Measurements from ENCODE around the gene ARMC12.

Gene ARMC12

DNA sequence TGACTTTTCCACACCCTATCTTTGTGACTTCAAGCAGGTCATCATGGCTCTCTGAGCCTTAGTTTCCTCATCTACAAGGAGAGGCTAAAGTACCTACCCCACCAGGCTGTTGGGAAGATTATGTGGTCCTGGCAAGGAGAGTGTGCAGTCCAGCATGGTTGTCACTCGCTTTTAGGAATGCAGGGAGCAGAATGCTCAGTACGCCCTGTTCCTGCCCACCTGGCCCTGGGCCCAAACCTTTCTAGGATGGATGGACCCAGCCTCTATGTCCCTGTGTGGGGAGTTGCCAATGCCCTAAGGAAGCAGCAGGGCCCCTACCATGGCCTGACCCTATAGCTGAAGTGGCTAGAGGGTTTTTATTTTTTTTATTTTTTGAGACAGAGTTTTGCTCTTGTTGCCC, 41.6 kb downstream of the ARMC12 start:
- no peak for DNase-seq

DNA sequence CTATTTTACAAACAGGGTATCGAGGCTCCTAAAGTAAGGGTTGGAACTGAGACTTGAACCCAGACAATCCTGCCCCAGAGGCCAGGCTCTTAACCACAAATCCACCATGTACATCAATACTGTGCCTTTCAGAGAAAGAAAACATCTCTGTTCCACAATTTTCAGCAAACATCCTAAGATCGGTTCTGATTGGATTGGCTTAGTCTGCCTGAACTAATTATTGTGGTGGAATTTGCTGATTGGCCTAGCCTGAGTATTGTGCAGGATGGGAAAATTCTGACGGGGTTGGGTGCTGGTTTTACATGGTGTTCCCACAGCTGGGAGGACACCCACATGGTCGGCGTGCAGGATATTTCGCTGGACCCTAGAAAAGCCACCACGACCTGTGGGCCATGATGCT, 43.9 kb downstream of the ARMC12 start, which contains the start of gene CLPSL1:
TSS of gene CLPSL1 (plus strand) at position 301 of the 400 bp plus-strand sequence. CDS start at position 393, 92 bp downstream.
- DNase-seq = no peak

DNA sequence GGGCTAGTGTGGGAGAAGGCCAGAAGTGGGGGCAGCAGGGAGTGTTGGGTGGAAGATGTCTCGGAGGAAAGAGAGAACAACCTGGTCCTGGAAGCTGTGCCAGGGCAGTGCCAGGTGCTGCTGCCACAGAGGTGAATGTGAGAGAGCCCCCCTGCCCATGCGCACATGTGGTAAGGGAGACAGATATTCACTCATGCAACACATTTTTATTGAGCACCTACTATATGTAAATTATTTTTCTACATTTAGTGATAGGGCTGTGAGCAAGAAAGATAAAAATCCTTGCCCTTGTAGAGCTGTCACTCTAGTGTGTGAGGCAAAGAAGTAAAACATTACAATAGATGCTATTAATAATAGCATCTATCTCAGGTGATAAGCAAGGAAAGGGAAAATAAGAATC, 44.5 kb downstream of the ARMC12 start:
- DNase-seq = no peak

DNA sequence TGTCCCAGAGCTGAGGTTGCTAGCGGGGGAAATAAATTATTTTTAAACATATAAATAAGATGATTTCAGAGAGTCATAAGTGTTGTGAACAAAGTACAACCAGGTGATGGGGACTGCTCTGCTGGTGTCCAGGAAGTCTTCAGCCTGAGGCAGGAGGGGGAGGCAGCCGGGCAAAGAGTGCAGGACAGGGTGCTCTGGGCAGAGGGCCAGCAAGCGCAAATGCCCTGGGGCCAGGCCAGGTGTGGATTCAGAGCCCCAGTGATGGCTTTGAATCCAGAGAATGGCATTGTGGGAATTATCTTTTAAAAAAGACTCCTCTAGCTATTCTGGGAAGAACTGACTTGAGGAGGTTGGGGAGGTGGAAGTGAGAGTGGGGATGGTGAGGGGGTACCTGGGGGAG, 45.6 kb downstream of the ARMC12 start:
- DNase-seq = no peak

DNA sequence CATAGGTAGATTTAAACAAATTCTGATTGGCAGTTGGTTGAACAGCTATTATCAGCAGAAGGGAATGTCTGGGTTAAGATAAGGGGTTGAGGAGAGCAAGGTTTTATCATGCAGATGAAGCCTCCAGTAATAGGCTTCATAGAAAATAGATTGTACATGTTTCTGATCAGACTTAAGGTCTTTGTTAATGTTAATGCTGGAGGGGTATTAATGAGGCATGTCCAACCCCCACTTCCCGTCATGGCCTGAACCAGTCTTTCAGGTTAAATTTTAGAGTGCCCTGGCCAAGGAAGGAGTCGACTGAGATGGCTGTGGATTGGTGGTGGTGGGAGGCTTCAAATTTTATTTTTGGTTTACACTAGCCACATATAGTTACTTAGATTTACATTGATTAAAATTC, 47.4 kb downstream of the ARMC12 start:
- DNase-seq = no peak

DNA sequence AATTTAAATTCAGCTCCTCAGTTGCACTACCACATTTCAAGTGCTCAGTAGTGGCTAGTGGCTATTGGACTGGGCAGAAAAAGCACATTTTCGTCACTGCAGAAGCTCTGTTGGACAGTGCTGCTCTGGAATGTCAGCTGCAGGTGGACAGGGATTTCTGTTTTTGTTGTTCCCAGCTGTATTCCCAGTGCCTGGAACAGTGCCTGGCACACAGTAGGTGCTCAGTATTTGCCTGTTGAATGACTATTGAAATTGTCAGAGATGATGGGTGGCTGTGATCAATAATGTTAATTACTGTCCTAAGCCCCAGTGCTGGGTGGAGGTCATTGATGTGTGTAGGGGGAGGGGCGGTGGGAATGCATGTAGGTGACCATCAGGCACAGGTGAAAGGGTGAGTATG, 49.4 kb downstream of the ARMC12 start:
- DNase-seq = no peak

DNA sequence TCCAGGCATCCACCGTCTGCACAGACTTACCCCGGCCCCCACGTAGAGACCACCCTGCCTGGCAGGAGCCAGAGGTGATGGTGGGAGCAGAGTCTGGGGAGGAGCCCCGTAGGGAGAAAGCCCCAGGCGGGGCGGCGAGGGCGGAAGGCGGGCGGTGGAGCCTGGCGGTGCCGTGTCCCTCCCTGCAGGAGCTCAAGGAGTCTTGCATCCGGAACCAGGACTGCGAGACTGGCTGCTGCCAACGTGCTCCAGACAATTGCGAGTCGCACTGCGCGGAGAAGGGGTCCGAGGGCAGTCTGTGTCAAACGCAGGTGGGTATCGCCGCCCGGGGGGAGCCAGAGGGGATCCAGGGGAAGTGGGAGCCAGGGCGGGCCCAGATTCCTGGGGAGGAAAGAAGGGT, 50.0 kb downstream of the ARMC12 start:
- no peak for DNase-seq

DNA sequence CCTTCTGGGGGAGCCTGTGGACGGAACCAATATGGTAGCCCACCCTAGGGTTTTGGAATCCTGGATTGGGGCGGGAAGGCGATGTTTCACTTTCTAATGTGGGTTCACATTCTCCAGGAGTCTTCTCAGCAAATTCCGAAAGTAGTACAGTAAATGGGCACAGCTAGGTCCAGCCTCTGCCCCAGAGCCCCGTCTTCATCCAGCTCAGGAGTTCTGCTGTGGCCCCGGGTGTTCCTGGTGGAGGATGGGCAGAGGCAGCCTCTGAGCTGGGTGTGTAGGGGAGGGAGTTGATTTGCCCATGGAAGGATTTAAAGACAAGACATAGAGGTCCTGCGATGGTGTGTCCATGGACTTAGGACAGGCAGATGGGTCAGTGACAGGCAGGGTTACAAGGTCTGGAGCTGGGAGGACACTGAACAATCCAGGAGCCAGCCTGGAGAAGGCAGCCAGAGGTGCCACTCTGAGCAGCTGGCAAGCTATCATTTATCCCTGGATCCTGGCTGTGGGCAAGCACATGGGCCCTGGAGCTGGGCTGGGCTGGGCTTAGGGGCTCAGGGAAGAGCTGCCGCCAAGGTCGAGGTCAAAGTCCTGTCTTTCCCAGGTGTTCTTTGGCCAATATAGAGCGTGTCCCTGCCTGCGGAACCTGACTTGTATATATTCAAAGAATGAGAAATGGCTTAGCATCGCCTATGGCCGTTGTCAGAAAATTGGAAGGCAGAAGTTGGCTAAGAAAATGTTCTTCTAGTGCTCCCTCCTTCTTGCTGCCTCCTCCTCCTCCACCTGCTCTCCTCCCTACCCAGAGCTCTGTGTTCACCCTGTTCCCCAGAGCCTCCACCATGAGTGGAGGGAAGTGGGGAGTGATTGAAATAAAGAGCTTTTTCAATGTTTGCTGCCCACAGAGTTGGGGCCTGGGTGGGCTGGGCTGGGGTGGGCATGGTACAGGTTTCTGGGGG, 50.7 kb downstream of the ARMC12 start:
- no peak for DNase-seq

DNA sequence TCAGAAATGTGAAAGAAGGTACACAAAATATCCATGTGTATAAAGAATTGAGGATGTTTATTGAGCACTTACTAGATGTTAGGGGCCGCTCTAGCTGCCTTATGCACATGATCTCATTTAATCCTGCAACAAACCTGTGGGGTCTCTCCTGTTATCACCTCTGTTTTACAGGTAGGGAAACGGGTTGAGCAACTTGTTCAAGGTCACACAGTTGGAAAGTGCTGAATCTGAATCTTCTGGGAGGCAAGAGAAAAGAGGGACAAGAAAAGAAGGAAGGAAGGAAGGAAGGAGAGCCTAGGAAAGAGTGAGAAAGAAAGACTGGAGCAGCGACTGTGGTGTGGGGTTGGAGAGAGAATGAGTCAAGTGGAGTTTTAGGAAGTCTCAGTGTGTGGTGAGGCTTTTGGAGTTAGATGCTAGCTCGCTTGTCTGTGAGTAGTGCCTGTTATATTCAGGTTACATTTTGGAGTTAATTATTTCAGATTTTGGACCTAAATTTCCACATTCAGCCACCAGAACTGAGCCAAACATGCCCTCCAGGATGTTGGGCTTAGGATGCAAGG, 51.7 kb downstream of the ARMC12 start:
- no peak for DNase-seq

DNA sequence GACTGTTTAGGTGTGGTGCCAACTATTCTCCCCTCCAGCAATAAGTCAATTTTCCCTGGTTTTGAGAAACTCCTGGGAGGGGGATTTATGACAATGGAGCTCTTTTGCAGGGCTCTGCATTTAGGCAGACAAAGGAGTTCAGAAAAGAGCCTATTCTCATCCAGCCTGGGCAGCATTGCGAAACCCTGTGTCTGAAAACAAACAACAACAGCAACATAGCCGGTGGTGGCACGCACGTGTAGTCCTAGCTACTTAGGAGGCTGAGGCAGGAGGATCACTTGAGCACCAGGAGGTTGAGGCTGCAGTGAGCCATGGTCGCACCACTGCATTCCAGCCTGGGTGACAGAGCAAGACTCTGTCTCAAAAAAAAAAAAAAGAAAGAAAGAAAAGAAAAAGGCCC, 53.9 kb downstream of the ARMC12 start:
- no peak for DNase-seq

DNA sequence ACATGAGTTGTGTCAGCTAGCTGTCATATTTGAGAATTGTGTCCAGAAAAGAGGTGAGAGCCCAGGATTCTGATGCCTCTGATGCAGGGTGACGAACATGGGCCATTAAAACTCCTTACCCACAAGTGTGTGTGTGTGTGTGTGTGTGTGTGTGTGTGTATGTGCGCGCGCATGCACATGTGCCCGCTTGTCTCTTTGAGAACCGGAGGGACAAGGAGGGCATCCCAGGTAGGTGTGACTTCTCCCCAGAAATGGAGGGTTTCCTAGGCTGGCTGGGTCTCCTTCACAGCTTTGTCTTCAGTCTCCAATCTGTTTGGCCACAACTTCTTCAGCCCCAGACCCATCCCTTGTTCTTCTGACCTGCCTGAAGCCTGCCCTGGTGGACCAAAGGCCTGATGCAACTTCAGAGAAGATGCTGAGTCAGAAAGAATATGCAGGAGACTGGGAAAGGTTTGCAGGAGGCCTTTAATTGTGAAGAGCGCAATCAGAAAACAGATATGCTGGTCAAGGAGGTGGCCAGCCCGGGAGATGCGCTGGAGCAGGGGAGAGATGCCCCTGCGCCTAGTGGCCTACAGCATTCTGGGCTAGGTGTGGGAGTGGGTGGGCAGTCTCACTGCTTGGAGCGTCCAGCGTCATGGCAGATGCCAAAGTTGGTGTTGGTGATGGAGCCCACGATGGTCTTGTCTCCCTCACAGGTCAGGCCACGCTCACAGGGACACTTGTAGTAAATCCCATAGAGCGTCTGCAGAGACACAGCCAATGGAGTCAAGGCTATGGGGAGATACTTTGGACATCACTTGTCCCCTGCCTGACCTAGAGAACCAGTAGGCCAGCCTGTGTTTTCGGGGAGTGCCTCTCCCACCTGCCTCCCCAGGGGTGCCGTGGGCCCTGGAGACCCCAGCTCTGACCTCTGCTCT, 58.0 kb downstream of the ARMC12 start:
- DNase-seq = no peak

DNA sequence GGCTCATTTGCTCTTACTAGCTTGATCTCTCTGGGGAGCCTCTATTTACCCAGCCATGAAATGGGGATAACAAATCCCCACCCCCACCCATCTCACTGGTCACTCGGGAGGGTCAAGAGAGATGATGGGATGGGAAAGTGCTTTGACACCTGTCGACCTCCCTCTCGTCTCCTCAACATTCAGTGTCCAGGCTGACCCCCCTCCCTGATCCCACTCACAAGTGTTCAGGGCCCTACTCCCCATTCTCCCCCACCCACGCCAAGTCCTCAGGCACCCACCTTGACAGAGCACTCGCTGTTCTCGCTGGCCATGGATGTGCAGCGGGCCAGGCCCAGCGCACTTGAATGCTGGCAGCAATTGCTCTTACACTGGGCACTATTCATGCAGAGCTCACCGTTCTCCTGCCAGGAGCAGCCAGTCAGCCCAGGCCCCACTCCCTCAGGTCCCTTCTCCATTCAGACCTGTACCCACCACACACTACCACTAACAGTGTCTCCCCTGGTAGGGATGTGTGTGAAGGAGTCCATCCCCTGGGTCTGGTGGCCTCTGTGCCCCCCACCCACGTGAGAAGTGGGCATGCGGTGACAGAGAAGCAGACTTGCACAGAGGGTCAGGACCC, 58.7 kb downstream of the ARMC12 start:
- no peak for DNase-seq

DNA sequence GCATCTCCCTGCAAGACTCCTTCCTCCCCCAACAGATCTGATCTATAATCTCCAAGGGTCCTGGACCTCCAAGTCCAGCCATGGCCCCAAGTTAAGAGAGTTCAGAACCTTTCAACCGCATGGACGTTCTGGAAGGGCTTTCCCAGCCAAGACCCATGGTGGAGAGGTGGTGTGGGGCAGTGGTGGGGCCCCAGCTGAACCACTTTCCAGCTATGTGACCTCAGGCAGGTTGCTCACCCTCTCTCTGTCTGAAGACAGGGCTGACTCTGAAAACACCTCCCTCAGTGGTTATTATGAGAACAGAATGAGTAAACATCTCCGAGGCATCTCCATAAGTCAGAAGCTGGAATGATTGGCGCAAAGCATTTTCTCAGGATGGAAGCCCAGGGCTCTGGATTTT, 59.4 kb downstream of the ARMC12 start:
- no peak for DNase-seq

DNA sequence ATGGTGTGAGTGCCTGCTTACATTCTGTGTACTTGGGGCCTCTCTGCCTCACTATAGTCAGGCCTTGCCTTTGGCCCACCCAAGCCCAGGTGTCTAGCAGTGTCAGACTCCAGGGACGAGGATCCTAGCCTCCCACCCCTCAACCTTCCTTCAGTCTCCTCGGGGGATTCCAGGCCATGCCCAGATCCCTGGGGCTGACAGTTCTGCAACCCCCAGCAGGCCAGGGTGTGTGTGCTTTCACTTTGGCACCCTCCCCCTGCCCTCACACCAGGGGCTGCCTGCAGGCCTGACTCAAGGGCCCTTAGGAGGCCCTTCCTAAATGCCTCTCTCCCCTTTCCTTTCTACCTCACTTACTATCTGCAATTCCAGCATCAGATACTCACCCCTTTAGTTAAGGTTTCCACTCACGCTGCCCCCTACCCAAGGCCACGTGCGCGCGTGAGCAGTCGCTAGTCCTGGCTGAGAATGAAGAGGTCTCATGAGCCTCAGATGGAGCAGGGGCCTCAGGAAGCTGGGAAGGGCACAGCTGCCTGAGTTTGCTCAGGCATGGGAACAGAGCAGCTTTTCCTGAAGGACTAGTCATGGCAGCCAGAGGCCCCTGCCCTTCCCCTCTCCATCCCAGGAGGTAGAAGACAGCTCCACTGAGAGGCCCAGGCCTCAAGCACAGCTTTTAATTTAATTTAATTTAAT, 61.1 kb downstream of the ARMC12 start:
- DNase-seq = no peak

Data from bone marrow (tissue), 2 donors.